LNCaP clone FGC (cell line): ENCODE measurements around the gene SLC16A5.
A peak's percentile ranks its signal among the peaks of the same experiment; 100 is the strongest.
"Not testable (repeated sequence)": the region's sequence is repeated elsewhere in the genome, so short reads cannot be mapped to it uniquely, and the experiment has no call there.

Source experiments
- DNase-seq: peaks from one replicate; pipeline ENCODE4 v3.0.0-alpha.2; 2011; ENCODE audit warnings: low read depth
- H3K4me3 ChIP-seq: 2 replicates; pipeline ENCODE4 v1.5.1; 2011; ENCODE audit warnings: mild to moderate bottlenecking, low read depth, low read length, control low read depth
- CTCF ChIP-seq: IDR thresholded peaks from 2 replicates; pipeline ENCODE4 v1.5.1; 2012; ENCODE audit warnings: mild to moderate bottlenecking; ENCODE audit not compliant: control insufficient read depth, insufficient read depth; ENCODE audit errors: extremely low read depth

The SLC16A5 gene

GRCh38 chr17:75125984-75126383 lies 38.2 kb downstream of the SLC16A5 start:
- no peak for TF ChIP-seq CTCF
- H3K4me3 ChIP-seq = no peak overlapping the region
- no peak for DNase-seq

GRCh38 chr17:75126954-75127353 lies 39.2 kb downstream of the SLC16A5 start:
- no peak for TF ChIP-seq CTCF
- no peak overlapping the region for H3K4me3 ChIP-seq
- no peak for DNase-seq

- H3K4me3 ChIP-seq, DNase-seq: not testable (repeated sequence)
Measured at GRCh38 chr17:75127936-75128335, 40.2 kb downstream of the SLC16A5 start.

- no peak for DNase-seq
- TF ChIP-seq CTCF = no peak
- H3K4me3 ChIP-seq = no peak overlapping the region
Measured at GRCh38 chr17:75128694-75129505, 41.1 kb downstream of the SLC16A5 start.

- DNase-seq = no peak
- H3K4me3 ChIP-seq = no peak overlapping the region
- TF ChIP-seq CTCF = no peak
Measured at GRCh38 chr17:75129576-75129975, 41.8 kb downstream of the SLC16A5 start.

- no peak for DNase-seq
- H3K4me3 ChIP-seq = no peak overlapping the region; the same call in 1 of the 2 replicates
- TF ChIP-seq CTCF = no peak
Measured at GRCh38 chr17:75130059-75130631, 42.4 kb downstream of the SLC16A5 start.

GRCh38 chr17:75130632-75131277 lies 43.0 kb downstream of the SLC16A5 start:
- peak overlapping the region; percentile 84 for H3K4me3 ChIP-seq
- DNase-seq = no peak
- TF ChIP-seq CTCF = peak; percentile 51
